Middle frontal gyrus (tissue), 1 donor: Measurements from ENCODE around the gene TENM3.

ENCODE experiments used
- DNase-seq: peaks from one replicate; pipeline ENCODE4 v3.0.0-alpha.2; 2015; ENCODE audit warnings: low spot score; ENCODE audit errors: extremely low spot score

The TENM3 gene

GRCh38 chr4:182604953-182605352 lies 361.8 kb downstream of the TENM3 start:
- no peak for DNase-seq

- DNase-seq = no peak
These were observed 365.3 kb downstream of the TENM3 start for GRCh38 chr4:182608525-182608924.

GRCh38 chr4:182616476-182616875 lies 373.3 kb downstream of the TENM3 start:
- DNase-seq = no peak

GRCh38 chr4:182619660-182620059 lies 376.5 kb downstream of the TENM3 start:
- no peak for DNase-seq

- no peak for DNase-seq
These were observed 377.1 kb downstream of the TENM3 start for GRCh38 chr4:182620111-182620980.

- no peak for DNase-seq
These were observed 381.1 kb downstream of the TENM3 start for GRCh38 chr4:182624281-182624680.

- DNase-seq = no peak
These were observed 382.0 kb downstream of the TENM3 start for GRCh38 chr4:182625193-182625592.

GRCh38 chr4:182627996-182628395 lies 384.8 kb downstream of the TENM3 start:
- DNase-seq = no peak

- DNase-seq = no peak
These were observed 385.3 kb downstream of the TENM3 start for GRCh38 chr4:182628544-182628943.

- no peak for DNase-seq
These were observed 385.9 kb downstream of the TENM3 start for GRCh38 chr4:182629096-182629495.

- no peak for DNase-seq
These were observed 397.3 kb downstream of the TENM3 start for GRCh38 chr4:182640491-182640890.

- no peak for DNase-seq
These were observed 397.7 kb downstream of the TENM3 start for GRCh38 chr4:182640932-182641331.

- no peak for DNase-seq
These were observed 399.6 kb downstream of the TENM3 start for GRCh38 chr4:182642831-182643230.

GRCh38 chr4:182643801-182644682 lies 400.8 kb downstream of the TENM3 start:
- no peak for DNase-seq

- DNase-seq = no peak
These were observed 401.5 kb downstream of the TENM3 start for GRCh38 chr4:182644683-182645050.

- DNase-seq = no peak
These were observed 402.3 kb downstream of the TENM3 start for GRCh38 chr4:182645511-182645910.

GRCh38 chr4:182647646-182648300 lies 404.6 kb downstream of the TENM3 start:
- DNase-seq = no peak

GRCh38 chr4:182648766-182649165 lies 405.6 kb downstream of the TENM3 start:
- DNase-seq = no peak

GRCh38 chr4:182649698-182650477 lies 406.7 kb downstream of the TENM3 start:
- no peak for DNase-seq

- DNase-seq = no peak
These were observed 410.4 kb downstream of the TENM3 start for GRCh38 chr4:182653596-182653995.

GRCh38 chr4:182655340-182655739 lies 412.1 kb downstream of the TENM3 start:
- DNase-seq = no peak
